IMR-90 (cell line): ENCODE results near the gene CFAP119. TPM values are rescaled to one million over a fixed set of nuclear protein-coding genes. Genes with fewer than 3 reads are reported as not detected.
A peak's percentile ranks its signal among the peaks of the same experiment; 100 is the strongest.

ENCODE experiments used
- ELK1 ChIP-seq: fragments of 150-350 bp; IDR thresholded peaks from 2 replicates; pipeline ENCODE4 v1.6.1; 2016; ENCODE audit warnings: low read depth, mild to moderate bottlenecking, low read length, moderate library complexity, borderline replicate concordance
- NFE2L2 ChIP-seq: fragments of 150-350 bp; IDR thresholded peaks from 2 replicates; pipeline ENCODE4 v1.6.1; 2016; ENCODE audit warnings: low read depth, mild to moderate bottlenecking, low read length
- POLR2A ChIP-seq: IDR thresholded peaks from 2 replicates; pipeline ENCODE4 v1.6.1; 2012; ENCODE audit warnings: mild to moderate bottlenecking, low read depth, low read length
- polyA plus RNA-seq, 3 experiments: library from polyadenylated mRNA; depleted of rRNA; stranded (reverse); fragments of >200 nt; gene quantifications; 2 replicates each; pipeline ENCODE4 v1.2.3, GENCODE V29; 2012; ENCODE audit warnings: low replicate concordance in 1 of 3
- total RNA-seq: library from RNA; depleted of rRNA; stranded (reverse); fragments of >200 nt; gene quantifications from 2 replicates; pipeline ENCODE4 v1.2.3, GENCODE V29; 2012

CFAP119 gene
- total and polyA plus RNA-seq, 2 of the 4 experiments (the other 2 are of a cell fraction), result 0.90 to 7.6 TPM

- TF ChIP-seq ELK1 (no peak), POLR2A (peak; percentile 30; the same call in 1 of the 2 replicates), NFE2L2 (no peak)
Measured at GRCh38 chr16:30761427-30761927, 385 bp downstream of the CFAP119 start (continued).
